HG02678 (cell line): ENCODE results near the gene ANO5.
"Not testable (repeated sequence)": the region's sequence is repeated elsewhere in the genome, so short reads cannot be mapped to it uniquely, and the experiment has no call there.

ENCODE experiments used
- ATAC-seq: cut with Tn5 transposase; IDR thresholded peaks from one replicate; pipeline ENCODE4 v1.9.1; 2021; ENCODE audit warnings: mild to moderate bottlenecking, moderate library complexity; ENCODE audit not compliant: unreplicated experiment

Gene ANO5

DNA sequence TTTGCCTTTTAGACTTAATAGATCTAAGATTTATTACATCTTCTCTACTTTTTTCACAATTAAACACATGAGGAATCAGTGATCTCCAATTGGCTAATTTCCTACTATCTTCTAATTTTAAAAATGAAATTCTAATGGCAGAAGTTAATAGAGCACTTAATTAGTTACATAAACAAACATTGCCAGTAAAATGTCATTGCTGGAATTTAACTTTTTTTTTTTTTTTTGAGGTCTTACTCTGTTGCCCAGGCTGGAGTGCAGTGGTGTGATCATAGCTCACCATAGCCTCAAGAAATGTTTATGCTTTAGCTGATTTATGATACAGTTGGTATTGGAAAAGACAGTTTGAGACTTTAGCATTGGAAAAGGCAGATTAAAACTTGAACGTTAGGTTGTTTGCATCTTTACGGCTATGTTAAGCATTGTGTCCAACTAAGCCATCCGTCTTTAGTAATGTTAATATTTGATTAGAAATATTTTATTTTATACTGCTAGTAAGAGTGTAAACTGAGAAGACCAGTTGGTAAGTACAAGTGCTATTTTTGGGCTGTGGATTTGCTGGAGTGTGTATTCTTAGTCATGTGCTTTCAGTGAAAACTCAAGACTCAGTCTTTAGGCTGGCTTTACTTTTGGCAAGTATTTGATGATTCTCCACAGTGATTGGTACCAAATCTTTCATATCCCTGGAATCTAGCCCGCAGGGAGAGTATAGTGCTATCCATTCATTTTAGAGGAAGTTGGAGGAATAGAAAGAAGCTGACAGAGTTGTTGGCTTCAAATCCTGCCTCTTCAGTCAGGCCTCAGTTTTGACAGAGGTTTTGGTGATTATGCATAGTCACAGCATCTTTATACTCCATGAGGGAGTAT is 4.5 kb downstream of the ANO5 start:
- no peak for ATAC-seq

GRCh38 chr11:22199243-22199642 is 6.4 kb downstream of the ANO5 start:
- no peak for ATAC-seq

DNA sequence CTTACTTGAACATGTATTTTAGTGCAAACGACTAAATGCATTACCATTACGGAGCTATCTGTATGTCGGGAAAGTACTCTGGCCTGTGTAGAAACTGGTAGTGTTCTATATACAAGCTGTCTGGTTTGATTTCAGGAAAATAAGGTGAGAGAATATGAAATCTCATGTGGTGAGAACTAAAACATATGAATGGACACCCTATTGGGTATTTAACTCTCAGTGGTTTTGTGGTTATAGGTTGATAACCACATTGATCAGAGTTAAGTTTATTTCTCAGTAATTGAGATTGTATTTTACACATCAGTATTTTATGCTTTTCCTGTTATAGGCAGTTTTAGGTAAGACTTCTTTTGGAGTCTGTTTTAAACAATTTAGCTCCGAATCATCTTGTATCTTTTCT is 10.4 kb downstream of the ANO5 start:
- ATAC-seq = peak; percentile 58

GRCh38 chr11:22207162-22207561 is 14.3 kb downstream of the ANO5 start:
- no peak for ATAC-seq

DNA sequence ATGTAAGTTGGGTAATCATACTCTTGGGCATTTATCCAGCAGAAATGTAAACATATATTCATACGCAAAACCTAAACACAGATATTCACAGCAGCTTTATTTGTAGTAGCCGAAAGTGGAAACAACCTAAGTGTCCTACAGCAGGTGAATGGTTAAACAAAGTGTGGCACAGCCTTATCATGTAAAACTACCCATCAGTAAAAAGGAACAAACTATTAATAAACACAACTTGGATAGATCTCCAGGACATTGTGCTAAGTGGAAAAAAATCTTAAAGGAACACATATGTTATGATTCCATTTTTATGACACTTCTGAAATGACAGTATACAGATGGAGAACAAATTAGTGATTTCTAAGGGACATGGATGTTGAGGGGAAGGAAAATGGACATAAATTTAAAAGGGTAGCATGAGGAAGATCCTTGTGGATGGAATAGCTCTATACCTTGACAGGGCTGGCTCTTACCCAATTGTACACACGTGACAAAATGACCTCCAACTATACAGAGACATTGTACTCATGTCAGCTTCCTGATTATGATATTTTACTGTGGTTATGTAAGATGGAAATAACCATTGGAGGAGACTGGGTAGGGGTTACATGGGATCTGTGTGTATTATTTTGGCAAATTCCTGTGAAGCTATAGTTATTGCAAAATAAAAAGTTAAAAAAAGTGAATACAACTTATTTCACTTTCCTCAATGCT is 15.4 kb downstream of the ANO5 start:
- ATAC-seq = no peak

GRCh38 chr11:22216940-22217339 is 24.1 kb downstream of the ANO5 start:
- ATAC-seq = no peak

- no peak for ATAC-seq
These were observed 28.3 kb downstream of the ANO5 start for GRCh38 chr11:22221143-22221542.

GRCh38 chr11:22225190-22225589 is 32.3 kb downstream of the ANO5 start:
- no peak for ATAC-seq

DNA sequence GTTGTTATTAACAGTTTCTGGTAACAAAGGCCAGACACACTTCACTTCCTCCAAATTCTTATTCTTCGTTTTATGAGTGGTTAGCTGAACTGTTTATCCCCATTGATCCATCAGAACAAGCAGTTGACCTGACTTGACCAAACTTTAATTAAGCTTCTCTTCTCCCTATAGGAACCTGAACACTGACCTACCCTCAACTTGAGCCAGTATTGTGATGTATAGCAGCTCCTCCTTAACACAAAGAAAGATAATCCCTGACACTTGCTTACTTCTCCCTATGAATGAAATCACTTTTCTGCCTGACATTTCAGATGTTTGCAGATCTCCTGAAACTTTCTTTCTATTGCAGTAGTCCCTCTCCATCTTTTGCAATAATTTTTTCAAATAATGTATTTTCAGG is 41.9 kb downstream of the ANO5 start:
- no peak for ATAC-seq

- ATAC-seq = peak; percentile 97
These were observed 52.2 kb downstream of the ANO5 start for GRCh38 chr11:22244986-22245592.

GRCh38 chr11:22246992-22247391 is 54.1 kb downstream of the ANO5 start:
- no peak for ATAC-seq

- no peak for ATAC-seq
These were observed 57.0 kb downstream of the ANO5 start for GRCh38 chr11:22249871-22250270.

DNA sequence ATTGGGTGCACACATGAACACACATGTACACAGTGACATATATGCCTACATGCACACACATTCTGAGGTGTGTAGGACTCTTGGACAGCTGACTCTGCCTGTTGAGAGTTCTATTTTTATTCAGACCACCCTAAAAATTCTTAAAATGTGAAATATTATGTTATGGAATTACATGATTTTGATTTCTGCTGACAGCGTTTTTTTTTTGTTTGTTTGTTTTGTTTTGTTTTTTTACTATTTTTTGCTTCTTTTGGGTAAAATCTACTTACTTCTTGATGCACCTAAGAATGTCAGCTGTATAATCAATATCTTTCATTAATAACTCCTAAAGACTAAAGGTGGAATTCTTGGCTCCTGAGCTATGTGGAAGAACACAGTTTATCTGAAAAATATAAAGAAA is 64.0 kb downstream of the ANO5 start:
- no peak for ATAC-seq

- no peak for ATAC-seq
These were observed 70.7 kb downstream of the ANO5 start for GRCh38 chr11:22263613-22264012.

DNA sequence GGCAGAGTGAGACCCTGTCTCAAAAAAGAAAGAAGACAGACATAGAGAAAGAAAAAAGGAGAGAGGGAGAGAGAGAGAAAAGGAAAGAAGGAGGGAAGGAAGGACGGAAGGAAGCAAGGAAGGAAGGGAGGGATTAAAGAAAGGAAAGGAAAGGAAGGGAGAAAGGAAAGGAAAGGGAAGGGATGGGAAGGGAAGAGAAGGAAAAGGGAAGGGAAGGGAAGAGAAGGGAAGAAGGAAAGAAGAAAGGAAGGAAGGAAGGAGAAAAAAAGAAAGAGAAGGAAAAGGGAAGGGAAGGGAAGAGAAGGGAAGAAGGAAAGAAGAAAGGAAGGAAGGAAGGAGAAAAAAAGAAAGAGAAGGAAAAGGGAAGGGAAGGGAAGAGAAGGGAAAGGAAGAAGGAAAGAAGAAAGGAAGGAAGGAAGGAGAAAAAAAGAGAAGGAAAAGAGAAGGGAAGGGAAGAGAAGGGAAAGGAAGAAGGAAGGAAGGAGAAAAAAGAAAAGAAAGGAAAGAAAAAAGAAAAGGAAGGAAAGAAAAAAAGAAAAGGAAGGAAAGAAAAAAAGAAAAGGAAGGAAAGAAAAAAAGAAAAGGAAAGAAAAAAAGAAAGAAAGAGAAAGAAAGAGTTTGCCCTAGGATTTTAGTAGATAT is 76.2 kb downstream of the ANO5 start:
- not testable (repeated sequence) for ATAC-seq

DNA sequence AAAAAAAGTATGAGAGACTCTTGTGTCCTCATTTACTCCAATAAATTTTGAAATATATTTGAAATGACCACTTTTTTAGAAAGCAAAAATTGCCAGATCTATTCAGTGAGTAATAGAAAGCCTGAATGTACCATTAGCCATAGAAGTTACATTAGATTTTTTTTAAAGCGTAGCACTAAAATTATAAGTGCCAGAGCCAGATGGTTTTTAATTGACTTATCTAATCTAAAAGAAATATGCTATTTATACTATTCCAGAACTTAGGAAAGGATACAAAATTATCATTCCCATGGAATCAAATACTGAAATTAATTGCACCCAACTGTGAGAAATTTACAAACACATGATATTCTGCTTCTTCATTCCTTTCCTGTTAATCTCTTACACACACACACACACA is 80.9 kb downstream of the ANO5 start:
- no peak for ATAC-seq

GRCh38 chr11:22275600-22275999 is 82.7 kb downstream of the ANO5 start:
- ATAC-seq = no peak

GRCh38 chr11:22276535-22276934 is 83.7 kb downstream of the ANO5 start:
- no peak for ATAC-seq

GRCh38 chr11:22284991-22285390 is 92.1 kb downstream of the ANO5 start:
- ATAC-seq = not testable (repeated sequence)

DNA sequence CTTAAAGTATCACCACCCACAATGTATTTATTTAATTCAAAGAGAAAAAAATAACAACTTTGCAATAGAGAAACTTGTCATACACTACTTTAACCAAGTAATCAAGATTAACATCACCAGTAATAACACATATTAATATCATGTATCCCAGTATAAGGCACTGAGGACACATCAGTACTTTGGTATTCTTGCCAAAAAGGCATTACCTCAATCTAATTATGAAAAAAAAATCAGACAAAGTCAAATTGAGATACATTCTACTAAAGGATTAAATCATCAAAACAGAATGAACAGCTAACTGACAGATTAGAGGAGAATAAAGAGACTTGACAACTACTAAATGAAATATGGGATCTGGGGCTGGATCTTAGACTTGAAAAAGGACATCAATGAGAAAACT is 109.5 kb downstream of the ANO5 start:
- ATAC-seq = no peak

GRCh38 chr11:22304337-22304961 is 111.6 kb downstream of the ANO5 start:
- no peak for ATAC-seq
